Fibroblast of villous mesenchyme (primary cell): ENCODE results near the gene SLC25A48. TPM values are rescaled to one million over a fixed set of nuclear protein-coding genes. Genes with fewer than 3 reads are reported as not detected.

Experiments
- DNase-seq: peaks from one replicate; pipeline ENCODE4 v3.0.0-alpha.2; 2010; ENCODE audit warnings: low read depth
- H3K4me3 ChIP-seq: 2 replicates; pipeline ENCODE4 v1.5.1; 2011; ENCODE audit warnings: low read depth, mild to moderate bottlenecking, low read length
- small RNA-seq: library from RNA; depleted of rRNA; stranded (forward); fragments of <200 nt; gene quantifications from one replicate; pipeline ENCODE3, GENCODE V24; 2012
- total RNA-seq: library from RNA; depleted of rRNA; stranded (reverse); fragments of >200 nt; gene quantifications from 2 replicates; pipeline ENCODE4 v1.2.3, GENCODE V29; 2012
- TF ChIP-seq, protein P1 (sequence below): IDR thresholded peaks from 2 replicates; pipeline ENCODE4 v1.5.1; 2012; ENCODE audit warnings: low read depth, mild to moderate bottlenecking, low read length; ENCODE audit not compliant: insufficient read depth

SLC25A48 gene
- total RNA-seq, 1 donor = not detected

DNA sequence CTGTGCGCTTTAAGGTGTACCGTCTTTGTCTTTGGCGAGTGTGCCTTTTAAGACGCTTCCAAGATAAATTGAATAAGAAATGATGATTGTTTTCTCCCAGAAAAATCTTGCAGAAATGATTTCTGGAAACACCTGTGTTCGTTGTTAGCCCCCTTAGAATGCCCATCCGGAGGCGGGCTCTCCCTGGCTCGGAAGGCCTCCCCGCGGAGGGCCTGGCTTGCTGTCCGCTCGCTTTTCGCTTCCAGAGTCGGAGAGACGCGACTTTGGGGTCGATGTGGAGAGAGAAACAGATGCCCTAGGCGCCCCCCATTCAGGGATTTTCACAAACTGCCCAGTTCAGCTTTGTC is 96.5 kb downstream of the SLC25A48 start:
- TF ChIP-seq, protein P1, sequence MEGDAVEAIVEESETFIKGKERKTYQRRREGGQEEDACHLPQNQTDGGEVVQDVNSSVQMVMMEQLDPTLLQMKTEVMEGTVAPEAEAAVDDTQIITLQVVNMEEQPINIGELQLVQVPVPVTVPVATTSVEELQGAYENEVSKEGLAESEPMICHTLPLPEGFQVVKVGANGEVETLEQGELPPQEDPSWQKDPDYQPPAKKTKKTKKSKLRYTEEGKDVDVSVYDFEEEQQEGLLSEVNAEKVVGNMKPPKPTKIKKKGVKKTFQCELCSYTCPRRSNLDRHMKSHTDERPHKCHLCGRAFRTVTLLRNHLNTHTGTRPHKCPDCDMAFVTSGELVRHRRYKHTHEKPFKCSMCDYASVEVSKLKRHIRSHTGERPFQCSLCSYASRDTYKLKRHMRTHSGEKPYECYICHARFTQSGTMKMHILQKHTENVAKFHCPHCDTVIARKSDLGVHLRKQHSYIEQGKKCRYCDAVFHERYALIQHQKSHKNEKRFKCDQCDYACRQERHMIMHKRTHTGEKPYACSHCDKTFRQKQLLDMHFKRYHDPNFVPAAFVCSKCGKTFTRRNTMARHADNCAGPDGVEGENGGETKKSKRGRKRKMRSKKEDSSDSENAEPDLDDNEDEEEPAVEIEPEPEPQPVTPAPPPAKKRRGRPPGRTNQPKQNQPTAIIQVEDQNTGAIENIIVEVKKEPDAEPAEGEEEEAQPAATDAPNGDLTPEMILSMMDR = no peak
- H3K4me3 ChIP-seq = no peak overlapping the region
- DNase-seq = no peak

DNA sequence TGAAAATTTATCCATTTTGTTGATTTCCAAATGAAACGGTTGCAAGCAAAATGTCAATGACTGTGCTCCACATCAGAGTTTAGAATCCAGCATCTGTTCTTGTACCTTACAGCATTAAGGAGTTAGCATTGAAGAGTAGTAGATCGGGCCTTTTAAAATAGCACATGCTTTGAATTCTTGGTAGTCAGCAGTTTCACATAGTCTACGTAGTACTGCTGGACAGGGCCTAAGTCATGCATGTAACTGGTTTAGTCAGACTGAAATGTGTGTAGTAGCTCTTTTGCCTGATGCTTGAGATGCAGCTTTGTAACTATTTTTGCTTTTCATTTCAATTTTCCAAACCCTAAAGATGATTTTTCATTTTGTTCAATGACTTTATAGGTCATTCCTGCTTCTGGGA is 100.5 kb downstream of the SLC25A48 start:
- peak; percentile 36 for DNase-seq
- no peak overlapping the region for H3K4me3 ChIP-seq
- TF ChIP-seq, protein P1 = no peak

DNA sequence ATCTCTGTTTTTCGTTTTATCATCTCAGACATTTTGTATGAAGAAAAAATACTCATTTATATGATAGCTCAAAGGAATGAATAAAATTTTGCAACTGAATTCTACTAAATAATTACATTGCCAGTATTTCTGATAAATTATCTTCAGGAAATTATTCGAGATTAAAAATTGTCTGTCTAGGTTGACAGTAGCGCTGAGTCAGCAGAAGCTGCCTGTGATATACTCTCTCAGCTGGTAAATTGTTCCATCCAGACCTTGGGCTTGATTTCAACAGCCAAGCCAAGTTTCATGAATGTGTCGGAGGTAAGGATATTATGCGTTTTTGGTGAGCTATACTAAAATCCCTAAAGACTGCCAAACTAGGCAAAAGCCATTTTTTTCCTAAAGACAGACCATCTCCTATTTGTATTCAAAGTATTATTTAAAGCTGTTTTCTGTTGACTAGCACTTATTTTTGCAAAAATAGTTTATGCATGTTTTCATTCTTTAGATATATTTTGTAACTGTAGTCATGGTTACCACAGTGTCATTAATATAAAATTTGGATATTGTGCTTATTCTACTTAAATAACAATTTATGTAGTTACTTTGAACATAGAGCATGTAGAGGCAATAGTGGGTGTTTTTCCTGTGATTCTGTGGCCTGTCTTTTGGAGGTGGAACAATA is 102.9 kb downstream of the SLC25A48 start:
- TF ChIP-seq, protein P1 = no peak
- no peak overlapping the region for H3K4me3 ChIP-seq
- no peak for DNase-seq

Small RNAs within 50 kb of the gene (small RNA-seq; reads per million reads assigned to genes)
- not detected for gene MIR5692C1

Other genes with a start within 250 kb of the SLC25A48 start
- not detected in 2 replicates for gene IL9, start 61.2 kb downstream of the SLC25A48 start, total RNA-seq
- gene LECT2, start 120.3 kb downstream of the SLC25A48 start, total RNA-seq = not detected in 2 replicates
- 281 and 496 TPM in 2 replicates for gene TGFBI, start 194.3 kb downstream of the SLC25A48 start, total RNA-seq